ENCODE measurements around the gene EMSY.

EMSY gene

DNA sequence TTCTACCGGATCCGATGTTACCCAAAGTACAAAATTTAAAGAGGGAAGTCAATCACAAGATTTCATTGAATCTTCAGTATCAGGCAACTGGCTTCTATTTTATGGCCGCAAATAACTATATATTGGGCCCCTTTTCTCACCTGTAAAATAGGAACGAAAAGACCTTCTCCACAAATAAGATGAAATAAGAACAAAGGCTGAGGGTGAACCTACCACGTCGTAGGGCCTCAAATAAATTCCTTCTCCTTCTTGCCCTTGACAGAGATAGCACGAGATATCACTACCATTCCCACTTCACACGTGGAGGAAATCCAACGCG, 794 bp upstream of the EMSY start:
- Mint-ChIP-seq H3K9me3 (no peaks in the 10 kb centered on the region), H3K4me3 (peak overlapping the region; percentile 94 to 99), H3K4me1 (peaks cover 38% of the 10 kb centered on the region), H3K27ac (peak overlapping the region; percentile 98 to 99), H3K27me3 (no peaks in the 10 kb centered on the region)
- DNase-seq (no peak), ATAC-seq (no peak)

DNA sequence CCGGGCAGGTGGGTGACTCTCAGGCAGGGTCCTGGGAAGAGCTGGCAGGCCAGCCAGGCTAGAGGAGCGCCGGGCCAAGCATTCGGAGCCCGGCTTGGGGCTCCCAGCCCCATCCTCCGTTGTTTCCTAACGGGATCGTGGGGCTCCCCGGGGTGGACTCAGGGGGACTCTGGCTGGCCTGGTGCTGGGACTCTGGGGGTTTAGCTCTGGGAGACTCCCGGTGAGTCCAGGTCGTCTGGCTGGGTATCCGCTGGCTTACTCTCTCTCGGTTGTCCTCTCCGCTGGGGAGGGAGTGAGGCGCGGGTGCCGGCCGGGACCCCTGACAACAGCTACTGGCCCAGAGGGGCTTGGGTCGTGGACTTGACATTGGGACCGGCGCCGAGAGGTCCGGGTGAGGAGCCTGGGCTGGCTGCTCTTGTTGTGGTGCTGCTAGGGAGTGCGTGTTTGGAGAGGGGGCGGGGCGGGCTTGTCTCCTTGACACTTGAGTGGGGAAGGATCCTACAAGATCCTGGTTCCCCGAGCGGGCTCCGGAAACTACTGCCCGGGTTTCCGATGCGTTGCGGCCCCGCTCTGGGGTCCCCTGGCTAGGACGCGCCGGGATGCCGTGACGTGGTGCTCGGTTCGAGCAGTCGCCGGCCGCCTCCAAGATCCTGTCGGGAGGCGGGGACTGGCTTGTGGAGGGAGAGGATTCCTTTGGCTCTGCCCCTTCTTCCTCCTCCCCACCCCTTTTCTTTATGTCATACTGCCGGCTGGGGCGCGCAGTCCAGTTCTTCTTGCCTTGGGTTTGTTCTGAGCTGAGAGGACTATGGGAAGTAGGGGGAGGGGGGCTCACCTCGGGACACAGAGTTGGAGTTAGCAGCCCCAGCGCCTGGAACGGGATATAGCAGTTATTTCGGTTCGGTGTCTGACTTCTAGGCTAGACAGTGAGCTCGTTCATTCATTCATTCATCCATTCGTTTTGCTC, 585 bp downstream of the EMSY start:
- peaks cover 39% of the 10 kb centered on the region for H3K4me1 Mint-ChIP-seq
- H3K9me3 Mint-ChIP-seq: no peaks in the 10 kb centered on the region
- ATAC-seq (peak; percentile 37), DNase-seq (peak in 1 of 2 donors; percentile 41)
- no peaks in the 10 kb centered on the region for H3K27me3 Mint-ChIP-seq
- H3K27ac Mint-ChIP-seq: peak overlapping the region; percentile 98 to 99
- peak overlapping the region; percentile 94 to 99 for H3K4me3 Mint-ChIP-seq

DNA sequence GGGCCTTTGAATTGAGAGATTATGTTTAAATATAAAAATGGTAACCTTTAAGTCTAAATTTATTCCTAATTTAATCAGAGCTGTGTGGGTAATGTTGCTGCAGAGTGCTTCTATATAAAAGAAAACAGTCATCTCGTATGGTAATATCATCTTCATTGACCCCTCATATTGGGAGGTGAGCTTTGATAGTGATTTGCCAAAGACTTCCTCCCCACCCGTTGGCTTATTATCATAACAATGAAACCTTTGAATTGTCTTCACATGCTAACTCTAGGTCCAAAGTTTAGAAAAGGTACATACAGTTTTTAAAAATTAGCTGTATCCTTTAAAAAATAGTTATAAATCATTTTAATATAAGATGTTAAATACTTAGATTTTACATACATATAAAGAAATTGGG, 3.7 kb downstream of the EMSY start:
- ATAC-seq: no peak
- Mint-ChIP-seq H3K27me3 (no peaks in the 10 kb centered on the region), H3K27ac (no peak overlapping the region), H3K9me3 (no peaks in the 10 kb centered on the region), H3K4me3 (no peak overlapping the region), H3K4me1 (peaks cover 22% of the 10 kb centered on the region)
- DNase-seq: no peak

DNA sequence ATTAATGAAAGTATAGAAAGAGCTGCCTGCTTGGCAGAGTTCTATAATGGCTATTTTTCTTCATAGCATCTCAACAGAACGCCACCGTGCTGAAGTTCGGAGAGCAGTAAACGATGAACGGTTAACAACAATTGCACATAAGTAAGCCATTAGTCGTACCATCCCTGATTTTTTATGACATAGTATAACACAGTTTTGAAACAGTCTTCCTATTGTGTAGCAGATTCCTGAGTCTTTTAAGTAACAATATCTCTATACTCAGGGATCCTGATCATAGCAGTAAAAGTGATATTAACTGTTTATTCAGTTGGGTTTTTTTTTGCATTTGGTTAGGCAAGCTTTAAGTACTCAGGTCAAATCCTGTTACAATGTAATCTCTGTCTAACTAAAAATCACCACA, 8.4 kb downstream of the EMSY start:
- DNase-seq (no peak), ATAC-seq (no peak)
- no peak overlapping the region for H3K27ac Mint-ChIP-seq
- H3K27me3 Mint-ChIP-seq: no peaks in the 10 kb centered on the region
- H3K4me3 Mint-ChIP-seq: no peak overlapping the region
- no peaks in the 10 kb centered on the region for H3K9me3 Mint-ChIP-seq
- H3K4me1 Mint-ChIP-seq: peaks cover 12% of the 10 kb centered on the region

DNA sequence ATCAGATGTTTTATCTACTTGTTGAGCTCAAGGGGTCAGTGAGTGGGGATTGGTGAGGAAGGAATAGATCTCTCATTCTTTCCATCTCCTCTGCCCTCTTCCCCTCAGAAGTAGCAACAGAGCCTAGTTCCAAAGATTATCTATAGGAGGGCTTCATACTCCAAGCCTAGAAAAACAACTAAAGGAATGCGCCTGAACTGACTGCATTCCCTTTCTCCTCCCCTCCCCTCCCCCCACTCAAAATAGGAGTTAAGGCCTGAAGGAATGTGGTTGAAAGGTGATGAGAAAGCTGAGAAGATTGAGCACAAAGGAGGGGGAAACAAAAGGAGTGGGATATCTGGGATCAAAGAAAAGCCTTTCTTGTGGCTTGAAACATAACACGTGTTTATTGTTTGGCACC, 10.5 kb downstream of the EMSY start:
- no peaks in the 10 kb centered on the region for H3K9me3 Mint-ChIP-seq
- DNase-seq (no peak), ATAC-seq (no peak)
- no peak overlapping the region for H3K4me3 Mint-ChIP-seq
- peaks cover 7% of the 10 kb centered on the region for H3K4me1 Mint-ChIP-seq
- no peaks in the 10 kb centered on the region for H3K27me3 Mint-ChIP-seq
- H3K27ac Mint-ChIP-seq: peak overlapping the region in 1 of 2 donors; percentile 46

DNA sequence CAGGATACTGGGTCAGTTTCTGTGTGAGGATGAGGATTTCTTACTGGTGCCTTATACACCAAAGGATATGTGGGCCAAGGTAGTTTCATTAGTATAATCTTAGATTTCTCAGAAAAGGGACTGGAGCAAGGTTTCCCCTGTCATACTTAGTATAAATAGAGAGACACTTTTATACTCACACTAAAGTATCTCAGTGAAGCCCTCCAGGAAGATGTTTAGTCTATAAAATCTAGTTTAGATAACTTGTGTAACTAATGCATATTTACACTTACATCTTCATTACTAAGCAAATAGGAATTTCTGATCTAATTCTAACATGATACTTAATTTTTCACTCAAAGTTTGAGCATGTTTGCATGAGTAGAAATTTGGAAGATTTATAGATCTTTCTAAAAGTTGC, 11.1 kb downstream of the EMSY start:
- H3K4me1 Mint-ChIP-seq: peaks cover 7% of the 10 kb centered on the region

DNA sequence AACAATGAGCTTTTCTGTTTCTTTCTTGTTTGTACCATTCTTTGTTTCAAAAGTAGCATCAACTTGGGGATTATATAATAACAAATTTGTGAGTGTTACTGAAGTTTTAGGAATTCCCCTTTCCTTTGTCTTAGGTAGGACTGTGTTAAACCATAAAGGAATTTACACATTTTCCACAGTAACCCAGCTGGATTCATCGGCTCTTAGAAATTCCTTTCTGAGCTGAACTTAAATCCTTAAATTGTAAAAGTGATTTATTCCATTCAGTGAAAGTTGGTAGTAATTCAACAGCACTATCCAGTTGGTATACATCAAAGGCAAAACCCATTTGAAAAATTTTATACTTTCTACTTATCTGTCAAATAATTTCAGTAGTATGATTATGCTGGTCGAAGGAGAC, 11.8 kb downstream of the EMSY start:
- Mint-ChIP-seq H3K27me3 (no peaks in the 10 kb centered on the region), H3K27ac (no peak overlapping the region), H3K4me1 (peaks cover 7% of the 10 kb centered on the region), H3K9me3 (no peaks in the 10 kb centered on the region), H3K4me3 (no peak overlapping the region)
- ATAC-seq (no peak), DNase-seq (no peak)

More for the DNA sequence above, 11.1 kb downstream of the EMSY start:
- Mint-ChIP-seq H3K27me3 (no peaks in the 10 kb centered on the region), H3K4me3 (no peak overlapping the region), H3K27ac (no peak overlapping the region), H3K9me3 (no peaks in the 10 kb centered on the region)
- no peak for ATAC-seq
- no peak for DNase-seq

DNA sequence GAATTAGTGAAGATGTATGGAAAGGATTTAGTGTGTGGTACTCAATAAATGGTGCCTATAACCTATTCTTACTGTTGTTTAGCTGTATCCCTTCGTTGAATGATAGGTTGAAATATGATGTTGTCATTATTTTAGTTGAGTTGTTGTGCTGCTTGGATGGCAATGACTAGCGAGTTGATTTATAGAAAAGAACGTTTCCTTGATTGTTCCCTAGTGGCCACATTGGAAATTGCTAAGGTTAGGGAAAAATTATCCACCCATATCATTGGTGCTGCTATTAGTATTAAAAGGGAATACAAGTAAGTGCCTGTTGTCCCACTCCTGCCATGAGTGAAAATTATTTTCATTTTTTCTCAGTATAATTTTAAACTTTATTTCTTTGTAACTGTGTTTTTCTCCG, 14.5 kb downstream of the EMSY start:
- Mint-ChIP-seq H3K4me3 (no peak overlapping the region), H3K9me3 (no peaks in the 10 kb centered on the region), H3K4me1 (peaks cover 7% of the 10 kb centered on the region), H3K27me3 (no peaks in the 10 kb centered on the region), H3K27ac (no peak overlapping the region)
- ATAC-seq: no peak
- DNase-seq: no peak

DNA sequence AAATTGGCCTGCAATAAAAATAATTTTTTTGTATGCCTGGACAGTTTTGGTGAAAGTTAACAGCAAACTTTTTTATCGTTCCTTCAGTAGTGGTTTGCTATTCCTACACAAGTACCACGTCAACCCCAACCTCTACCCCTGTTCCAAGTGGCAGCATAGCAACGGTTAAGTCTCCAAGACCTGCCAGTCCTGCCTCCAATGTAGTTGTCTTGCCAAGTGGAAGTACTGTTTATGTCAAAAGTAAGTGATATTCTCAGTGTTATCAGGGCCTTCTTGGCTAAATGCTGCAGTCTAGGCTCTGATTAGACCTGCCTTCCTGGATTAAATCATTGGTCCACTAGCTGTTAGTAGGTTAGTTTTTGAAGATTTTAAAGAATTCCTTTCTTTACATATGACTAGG, 15.0 kb downstream of the EMSY start:
- Mint-ChIP-seq H3K4me1 (peaks cover 7% of the 10 kb centered on the region), H3K27me3 (no peaks in the 10 kb centered on the region), H3K4me3 (no peak overlapping the region), H3K9me3 (no peaks in the 10 kb centered on the region), H3K27ac (no peak overlapping the region)
- ATAC-seq (no peak), DNase-seq (no peak)

DNA sequence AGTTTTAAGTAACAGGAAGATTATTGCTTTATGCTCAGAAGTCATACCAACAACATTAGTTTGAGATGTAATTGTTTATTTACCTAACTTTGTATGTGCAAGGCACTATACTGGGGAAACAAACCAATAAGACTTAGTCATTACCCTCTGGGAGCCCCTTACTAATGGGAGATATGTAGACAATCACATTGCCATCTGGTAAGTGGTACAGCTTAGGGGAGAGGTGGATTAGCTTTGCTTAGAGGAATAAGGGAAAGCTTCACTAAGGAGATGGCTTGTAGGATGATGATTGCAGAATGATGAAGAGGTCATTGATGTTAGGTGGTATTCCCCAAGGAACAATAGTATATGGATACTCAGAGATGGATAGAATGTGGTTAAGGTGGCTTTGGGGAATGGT, 17.5 kb downstream of the EMSY start:
- no peaks in the 10 kb centered on the region for H3K4me1 Mint-ChIP-seq
- no peaks in the 10 kb centered on the region for H3K9me3 Mint-ChIP-seq
- DNase-seq (no peak), ATAC-seq (no peak)
- no peak overlapping the region for H3K4me3 Mint-ChIP-seq
- no peaks in the 10 kb centered on the region for H3K27me3 Mint-ChIP-seq
- no peak overlapping the region for H3K27ac Mint-ChIP-seq

DNA sequence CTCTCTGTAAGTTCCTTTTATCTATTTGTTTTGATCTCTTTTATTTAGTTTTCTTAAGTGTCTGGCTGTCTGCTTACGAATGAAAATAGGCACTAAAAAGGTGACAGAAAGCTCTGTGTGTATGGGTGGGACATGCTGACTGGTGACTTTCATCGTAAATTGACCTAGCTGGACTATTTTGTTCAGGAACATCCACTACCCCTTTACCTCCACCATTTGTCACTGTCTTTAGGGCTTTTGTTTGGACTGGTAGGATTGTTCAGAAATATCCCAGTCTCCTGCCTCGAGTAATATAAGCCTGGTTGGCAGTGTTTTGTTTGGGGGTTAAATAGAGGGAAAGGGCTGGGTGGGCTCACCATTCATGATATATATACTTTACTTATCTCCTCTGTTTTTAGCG, 20.9 kb downstream of the EMSY start:
- DNase-seq (no peak), ATAC-seq (no peak)
- H3K4me1 Mint-ChIP-seq: no peaks in the 10 kb centered on the region
- H3K9me3 Mint-ChIP-seq: no peaks in the 10 kb centered on the region
- H3K27me3 Mint-ChIP-seq: no peaks in the 10 kb centered on the region
- no peak overlapping the region for H3K27ac Mint-ChIP-seq
- no peak overlapping the region for H3K4me3 Mint-ChIP-seq

DNA sequence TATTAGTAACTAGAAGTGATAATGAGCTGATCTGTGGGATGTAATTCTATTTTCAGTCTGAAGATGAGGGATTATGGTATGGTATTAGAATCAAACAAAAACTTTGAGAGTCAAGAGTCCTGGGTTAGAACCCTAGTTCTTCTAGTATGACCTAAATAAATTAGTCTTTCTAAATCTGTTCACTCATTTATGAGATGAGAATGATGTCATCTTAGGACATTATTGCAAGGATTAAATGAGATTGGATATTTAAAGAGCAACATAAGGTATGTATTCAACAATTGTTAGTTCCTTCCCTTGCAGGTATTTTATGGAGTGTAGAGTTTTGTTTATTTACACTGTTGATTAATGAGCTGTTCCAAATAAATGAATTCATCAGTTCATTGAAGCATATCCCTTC, 21.8 kb downstream of the EMSY start:
- Mint-ChIP-seq H3K27me3 (no peaks in the 10 kb centered on the region), H3K9me3 (no peaks in the 10 kb centered on the region), H3K4me1 (no peaks in the 10 kb centered on the region), H3K4me3 (no peak overlapping the region), H3K27ac (no peak overlapping the region)
- DNase-seq (no peak), ATAC-seq (no peak)

DNA sequence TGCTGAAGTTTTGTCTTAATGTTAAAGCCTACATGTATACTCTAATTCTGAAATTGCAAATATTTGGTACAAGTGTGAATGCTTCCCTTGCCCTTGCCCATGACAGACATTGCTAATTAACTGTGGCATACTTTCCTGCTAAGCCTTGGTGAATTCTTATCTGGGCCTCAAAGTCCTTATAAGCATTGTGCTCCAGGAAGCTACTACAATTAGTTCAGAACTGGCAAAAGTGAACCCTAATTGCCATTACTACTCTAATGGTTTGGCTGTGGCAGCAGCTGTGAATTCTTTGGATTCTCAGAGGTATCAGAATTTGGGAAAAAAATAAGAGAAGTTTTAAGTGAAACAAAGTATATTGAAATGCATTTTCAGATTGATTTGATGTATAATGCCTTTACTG, 24.3 kb downstream of the EMSY start:
- H3K9me3 Mint-ChIP-seq: no peaks in the 10 kb centered on the region
- no peak overlapping the region for H3K27ac Mint-ChIP-seq
- H3K4me1 Mint-ChIP-seq: no peaks in the 10 kb centered on the region
- ATAC-seq (no peak), DNase-seq (no peak)
- no peaks in the 10 kb centered on the region for H3K27me3 Mint-ChIP-seq
- H3K4me3 Mint-ChIP-seq: no peak overlapping the region

DNA sequence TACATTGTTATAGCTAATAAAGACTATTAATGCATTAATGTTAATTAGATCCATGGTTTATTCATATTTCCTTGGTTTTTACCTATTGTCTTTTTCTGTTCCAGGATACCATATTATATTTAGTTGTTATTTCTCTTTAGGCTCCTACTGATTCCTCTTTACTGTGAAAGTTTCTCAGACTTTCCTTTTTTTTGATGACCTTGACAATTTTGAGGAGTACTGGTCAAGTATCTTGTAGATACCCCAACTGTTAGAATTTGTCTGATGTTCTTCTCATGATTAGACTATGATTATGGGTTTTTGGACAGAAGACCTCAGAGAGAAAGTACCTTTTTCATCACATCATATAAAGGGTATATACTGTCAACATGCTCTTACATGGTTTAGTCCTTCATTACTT, 26.6 kb downstream of the EMSY start:
- H3K27ac Mint-ChIP-seq: no peak overlapping the region

DNA sequence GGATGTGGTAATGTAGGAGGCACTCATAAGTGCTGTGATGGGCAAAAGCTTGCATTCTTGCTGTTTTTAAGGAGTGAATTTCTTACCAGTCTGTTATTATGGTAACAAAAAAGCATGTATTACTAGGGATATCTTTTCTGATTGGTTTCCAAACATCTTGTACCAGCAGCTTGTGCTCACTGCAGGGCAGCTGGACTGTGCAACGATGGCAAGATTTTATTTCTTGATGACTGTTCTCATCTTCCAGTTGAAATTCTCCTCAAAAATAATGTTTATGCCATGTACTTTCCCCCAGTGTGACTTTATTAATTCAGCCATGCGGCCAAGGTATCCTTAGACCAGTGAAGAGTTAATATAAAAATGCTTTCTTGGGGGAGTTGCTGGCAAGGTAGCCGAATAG, 35.4 kb downstream of the EMSY start:
- peaks cover 19 to 23% of the 10 kb centered on the region in 2 donors for H3K9me3 Mint-ChIP-seq
- DNase-seq (no peak), ATAC-seq (no peak)
- H3K27me3 Mint-ChIP-seq: no peaks in the 10 kb centered on the region
- H3K27ac Mint-ChIP-seq: no peak overlapping the region
- no peak overlapping the region for H3K4me3 Mint-ChIP-seq
- peaks cover 15% of the 10 kb centered on the region for H3K4me1 Mint-ChIP-seq

More for the DNA sequence above, 26.6 kb downstream of the EMSY start:
- H3K4me1 Mint-ChIP-seq: peaks cover 4% of the 10 kb centered on the region
- H3K27me3 Mint-ChIP-seq: no peaks in the 10 kb centered on the region
- DNase-seq (no peak), ATAC-seq (no peak)
- H3K4me3 Mint-ChIP-seq: no peak overlapping the region
- no peaks in the 10 kb centered on the region for H3K9me3 Mint-ChIP-seq

DNA sequence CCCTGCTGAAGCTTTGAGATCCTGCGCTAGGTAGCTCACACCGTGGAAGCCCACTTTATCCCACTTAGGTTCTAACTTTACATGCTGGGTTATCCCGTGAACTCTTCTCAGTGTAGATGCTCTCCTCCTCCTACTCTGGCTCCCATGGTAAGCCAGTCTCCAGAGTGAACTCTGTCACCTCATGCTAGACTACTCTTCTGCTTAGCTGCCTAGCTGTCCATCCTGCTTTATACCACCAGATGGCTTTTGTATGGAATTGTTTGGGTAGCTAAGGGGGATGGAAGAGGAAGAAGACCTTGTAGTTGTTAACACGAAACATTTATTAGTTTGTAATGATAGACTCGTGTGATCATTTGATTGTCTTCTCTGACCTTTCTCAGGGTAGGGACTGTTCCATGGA, 46.8 kb downstream of the EMSY start:
- no peaks in the 10 kb centered on the region for H3K27me3 Mint-ChIP-seq
- ATAC-seq (no peak), DNase-seq (no peak)
- H3K27ac Mint-ChIP-seq: no peak overlapping the region
- H3K9me3 Mint-ChIP-seq: no peaks in the 10 kb centered on the region
- no peak overlapping the region for H3K4me3 Mint-ChIP-seq
- H3K4me1 Mint-ChIP-seq: peaks cover 5% of the 10 kb centered on the region

DNA sequence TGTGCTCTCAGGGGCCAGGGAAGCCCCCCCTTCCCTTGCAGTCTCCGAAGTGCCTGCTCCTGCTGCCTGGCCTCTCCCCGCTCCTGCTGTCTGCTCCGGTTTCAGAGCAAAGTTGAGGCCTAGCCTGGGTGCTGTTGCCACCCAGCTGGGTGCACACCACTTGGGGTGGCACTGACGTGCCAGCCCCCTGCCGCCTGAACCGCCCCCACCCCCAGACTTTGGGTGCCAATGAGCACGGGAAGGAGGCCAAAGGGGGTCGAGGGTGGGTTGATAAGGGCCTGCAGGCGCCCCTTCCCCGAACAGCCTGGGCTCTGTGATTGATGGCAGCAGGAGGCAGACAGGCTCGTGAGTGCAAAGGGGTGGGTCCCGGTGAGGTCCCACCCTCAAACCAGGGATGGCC, 48.2 kb downstream of the EMSY start:
- Mint-ChIP-seq H3K27me3 (no peaks in the 10 kb centered on the region), H3K9me3 (no peaks in the 10 kb centered on the region), H3K4me1 (peaks cover 5% of the 10 kb centered on the region), H3K27ac (no peak overlapping the region), H3K4me3 (no peak overlapping the region)
- no peak for DNase-seq
- no peak for ATAC-seq

Measured in stimulated activated naive CD8-positive, alpha-beta T cell treated with anti-CD3 and anti-CD28 coated beads, Interleukin-15, amount 100 ng/mL, for 72 hours (primary cell).